NCI-H2227 (cell line): Measurements from ENCODE around the gene MFGE8.
"Not testable (repeated sequence)": the region's sequence is repeated elsewhere in the genome, so short reads cannot be mapped to it uniquely, and the experiment has no call there.

Experiments
- DNase-seq: peaks from one replicate; lab custom pipeline; 2025; ENCODE audit not compliant: unreplicated experiment; lab: John Stamatoyannopoulos, UW

MFGE8 gene

GRCh38 chr15:88913017-88913849 is at the start of gene MFGE8:
MFGE8 (minus strand) TSS chr15:88913379; CDS start chr15:88913319, 60 bp downstream.
- DNase-seq, result peak; percentile 78

- no peak for DNase-seq
Measured at GRCh38 chr15:88959445-88959844, 46.3 kb upstream of the MFGE8 start.

GRCh38 chr15:88956906-88957305 is 43.7 kb upstream of the MFGE8 start:
- DNase-seq, result no peak

- DNase-seq, result no peak
Measured at GRCh38 chr15:88956263-88956662, 43.1 kb upstream of the MFGE8 start.

GRCh38 chr15:88954431-88955277 is 41.5 kb upstream of the MFGE8 start:
- DNase-seq, result no peak

- no peak for DNase-seq
Measured at GRCh38 chr15:88950600-88951160, 37.5 kb upstream of the MFGE8 start.

GRCh38 chr15:88949734-88950400 is 36.7 kb upstream of the MFGE8 start:
- no peak for DNase-seq

GRCh38 chr15:88940110-88940675 is 27.0 kb upstream of the MFGE8 start:
- no peak for DNase-seq

- no peak for DNase-seq
Measured at GRCh38 chr15:88939486-88939806, 26.3 kb upstream of the MFGE8 start.

GRCh38 chr15:88938802-88939485 is 25.8 kb upstream of the MFGE8 start:
- no peak for DNase-seq

GRCh38 chr15:88934449-88934848 is 21.3 kb upstream of the MFGE8 start:
- DNase-seq, result not testable (repeated sequence)

GRCh38 chr15:88932875-88933330 is 19.7 kb upstream of the MFGE8 start:
- no peak for DNase-seq

GRCh38 chr15:88932271-88932874 is 19.2 kb upstream of the MFGE8 start:
- DNase-seq, result no peak

GRCh38 chr15:88930579-88930978 is 17.4 kb upstream of the MFGE8 start:
- no peak for DNase-seq

GRCh38 chr15:88929358-88930098 is 16.3 kb upstream of the MFGE8 start:
- DNase-seq, result not testable (repeated sequence)

- DNase-seq, result not testable (repeated sequence)
Measured at GRCh38 chr15:88928192-88928591, 15.0 kb upstream of the MFGE8 start.

GRCh38 chr15:88925648-88926047 is 12.5 kb upstream of the MFGE8 start:
- DNase-seq, result not testable (repeated sequence)

- DNase-seq, result not testable (repeated sequence)
Measured at GRCh38 chr15:88920892-88921435, 7.8 kb upstream of the MFGE8 start.
